Fibroblast of the aortic adventitia (primary cell): ENCODE measurements around the gene USP47. TPM values are rescaled to one million over a fixed set of nuclear protein-coding genes. Genes with fewer than 3 reads are reported as not detected.

Experiments
- DNase-seq: peaks from one replicate; pipeline ENCODE4 v3.0.0-alpha.2; 2010; ENCODE audit warnings: low read depth
- H3K4me3 ChIP-seq: 2 replicates; pipeline ENCODE4 v1.5.1; 2011; ENCODE audit warnings: low read depth, mild to moderate bottlenecking, control low read depth, low read length, moderate library complexity
- total RNA-seq: library from RNA; depleted of rRNA; stranded (reverse); fragments of >200 nt; gene quantifications from 2 replicates; pipeline ENCODE4 v1.2.3, GENCODE V29; 2012; ENCODE audit warnings: low replicate concordance
- TF ChIP-seq, protein P1 (sequence below): IDR thresholded peaks from 2 replicates; pipeline ENCODE4 v1.5.1; 2011; ENCODE audit warnings: mild to moderate bottlenecking, low read length, control low read depth, inconsistent platforms; ENCODE audit not compliant: insufficient read depth

Gene USP47
- total RNA-seq, 1 donor = 59.8 TPM

DNA sequence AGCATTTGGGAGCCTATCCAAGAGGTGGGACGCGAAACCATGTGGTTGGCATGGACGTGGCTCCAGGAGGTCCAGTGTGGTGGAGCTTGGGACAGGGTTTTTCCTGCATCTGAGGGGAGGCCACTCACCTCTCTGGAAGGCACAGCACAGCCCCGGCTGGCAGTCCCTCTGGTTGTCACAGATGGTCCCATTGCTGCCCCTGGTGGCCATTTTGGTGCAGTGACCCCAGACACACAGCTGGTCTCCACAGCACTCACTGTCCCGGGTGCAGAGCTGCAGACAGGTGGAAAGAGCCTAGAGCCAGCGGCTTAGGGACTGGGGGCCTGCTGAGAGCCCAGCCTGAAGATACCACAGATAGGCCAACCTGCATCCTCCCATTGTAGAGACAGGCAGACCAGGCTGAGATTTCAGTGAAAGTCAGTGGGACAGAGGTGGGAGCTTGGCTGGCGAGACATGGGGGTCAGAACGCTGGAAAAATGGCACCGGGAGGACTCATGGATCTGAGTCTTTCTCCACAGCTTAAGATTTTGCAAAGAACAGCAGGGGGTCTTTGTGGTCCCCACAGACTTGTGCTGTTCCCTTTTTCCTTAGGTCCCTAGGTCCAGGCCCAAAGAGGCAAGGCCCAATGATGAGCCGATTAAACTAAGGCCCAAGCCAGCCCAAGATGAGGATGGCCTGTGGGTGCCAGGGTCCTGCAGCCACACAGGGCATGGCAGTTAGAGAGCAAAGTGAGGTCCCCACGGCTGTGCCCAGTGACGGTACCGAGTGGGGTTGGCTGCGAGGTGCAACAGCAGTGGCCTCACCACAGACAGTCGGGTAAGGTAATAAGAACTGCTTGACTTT, 125.3 kb downstream of the USP47 start:
- no peak overlapping the region for H3K4me3 ChIP-seq
- DNase-seq = peak; percentile 30
- TF ChIP-seq, protein P1, sequence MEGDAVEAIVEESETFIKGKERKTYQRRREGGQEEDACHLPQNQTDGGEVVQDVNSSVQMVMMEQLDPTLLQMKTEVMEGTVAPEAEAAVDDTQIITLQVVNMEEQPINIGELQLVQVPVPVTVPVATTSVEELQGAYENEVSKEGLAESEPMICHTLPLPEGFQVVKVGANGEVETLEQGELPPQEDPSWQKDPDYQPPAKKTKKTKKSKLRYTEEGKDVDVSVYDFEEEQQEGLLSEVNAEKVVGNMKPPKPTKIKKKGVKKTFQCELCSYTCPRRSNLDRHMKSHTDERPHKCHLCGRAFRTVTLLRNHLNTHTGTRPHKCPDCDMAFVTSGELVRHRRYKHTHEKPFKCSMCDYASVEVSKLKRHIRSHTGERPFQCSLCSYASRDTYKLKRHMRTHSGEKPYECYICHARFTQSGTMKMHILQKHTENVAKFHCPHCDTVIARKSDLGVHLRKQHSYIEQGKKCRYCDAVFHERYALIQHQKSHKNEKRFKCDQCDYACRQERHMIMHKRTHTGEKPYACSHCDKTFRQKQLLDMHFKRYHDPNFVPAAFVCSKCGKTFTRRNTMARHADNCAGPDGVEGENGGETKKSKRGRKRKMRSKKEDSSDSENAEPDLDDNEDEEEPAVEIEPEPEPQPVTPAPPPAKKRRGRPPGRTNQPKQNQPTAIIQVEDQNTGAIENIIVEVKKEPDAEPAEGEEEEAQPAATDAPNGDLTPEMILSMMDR = peak; percentile 71

DNA sequence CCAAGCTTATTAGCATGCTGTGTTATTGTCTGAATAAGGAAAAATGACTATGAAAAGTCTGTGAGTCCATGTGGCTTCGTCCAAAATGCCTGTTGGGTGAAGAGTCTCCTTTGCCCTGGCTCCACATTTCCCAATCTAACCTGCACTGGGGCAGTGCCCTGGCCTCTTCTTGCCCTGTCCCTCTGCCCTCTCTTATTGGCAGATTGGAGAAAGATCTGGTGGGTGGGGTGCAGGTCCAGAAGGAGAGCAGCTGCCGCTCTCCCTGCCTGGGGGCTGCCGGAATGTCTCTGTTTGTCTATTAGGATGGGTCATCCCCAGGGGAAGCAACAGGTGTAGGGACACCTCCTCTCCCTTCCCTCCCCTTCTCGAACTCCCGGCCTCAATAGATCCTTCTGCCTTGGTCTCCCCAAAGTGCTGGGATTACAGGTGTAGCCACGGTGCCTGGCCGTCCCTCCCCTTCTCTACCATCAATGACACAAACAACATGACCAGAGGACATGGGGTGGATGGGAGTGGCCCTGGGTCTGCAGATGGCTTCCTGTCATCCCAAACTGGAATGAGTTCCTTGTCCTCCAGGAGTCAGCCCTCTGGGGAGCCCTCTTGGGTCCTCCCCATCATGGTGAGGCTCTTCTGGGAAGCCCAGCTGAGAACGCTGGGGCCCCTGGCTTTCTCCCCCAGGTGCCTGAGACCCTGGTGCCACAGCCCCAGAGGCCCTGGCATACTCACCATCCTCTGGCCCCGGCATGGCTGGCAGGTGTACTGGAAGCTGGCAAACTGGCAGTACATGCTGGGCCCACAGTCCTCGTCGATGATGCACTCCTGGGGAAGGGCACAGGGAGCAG, 126.1 kb downstream of the USP47 start:
- no peak for DNase-seq
- H3K4me3 ChIP-seq = no peak overlapping the region
- TF ChIP-seq, protein P1 = no peak

DNA sequence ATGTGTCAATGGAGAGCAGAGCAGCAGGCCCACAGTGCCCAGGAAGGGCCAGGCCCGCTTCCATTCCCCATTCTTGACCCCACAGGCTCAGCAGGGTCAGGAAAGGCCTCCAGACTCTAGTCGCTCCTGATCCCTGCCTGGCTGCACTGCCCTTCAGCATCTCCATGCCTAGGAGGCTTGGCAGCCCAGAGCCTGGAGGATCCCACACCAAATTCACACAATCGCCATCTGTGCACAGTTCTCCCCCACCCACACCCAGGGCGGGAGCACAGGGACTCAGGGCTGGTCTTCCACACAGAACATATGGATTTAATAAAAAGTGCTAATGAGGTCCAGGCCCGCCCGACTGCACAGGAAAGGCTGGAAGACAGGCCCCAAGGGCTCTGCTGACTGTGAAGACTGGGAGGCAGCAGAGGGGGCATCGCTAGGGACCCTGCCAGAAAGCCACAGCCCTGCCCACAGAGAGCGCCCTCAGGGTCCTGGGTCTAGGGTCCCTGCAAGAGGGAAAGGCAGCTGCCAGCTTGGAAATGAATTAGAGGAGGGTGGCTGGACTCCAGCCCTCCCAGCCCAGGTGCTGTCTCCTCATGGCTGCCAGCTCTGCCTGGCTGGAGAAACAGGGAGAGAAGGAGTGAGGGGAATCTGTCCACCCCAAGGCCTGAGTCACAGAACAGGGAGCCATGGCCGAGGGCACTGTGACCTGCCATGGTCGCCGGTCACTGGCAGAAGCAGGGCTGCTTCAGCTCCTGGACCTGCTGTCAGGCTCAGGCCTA, 126.9 kb downstream of the USP47 start:
- TF ChIP-seq, protein P1 = no peak
- no peak overlapping the region for H3K4me3 ChIP-seq
- peak; percentile 81 for DNase-seq

DNA sequence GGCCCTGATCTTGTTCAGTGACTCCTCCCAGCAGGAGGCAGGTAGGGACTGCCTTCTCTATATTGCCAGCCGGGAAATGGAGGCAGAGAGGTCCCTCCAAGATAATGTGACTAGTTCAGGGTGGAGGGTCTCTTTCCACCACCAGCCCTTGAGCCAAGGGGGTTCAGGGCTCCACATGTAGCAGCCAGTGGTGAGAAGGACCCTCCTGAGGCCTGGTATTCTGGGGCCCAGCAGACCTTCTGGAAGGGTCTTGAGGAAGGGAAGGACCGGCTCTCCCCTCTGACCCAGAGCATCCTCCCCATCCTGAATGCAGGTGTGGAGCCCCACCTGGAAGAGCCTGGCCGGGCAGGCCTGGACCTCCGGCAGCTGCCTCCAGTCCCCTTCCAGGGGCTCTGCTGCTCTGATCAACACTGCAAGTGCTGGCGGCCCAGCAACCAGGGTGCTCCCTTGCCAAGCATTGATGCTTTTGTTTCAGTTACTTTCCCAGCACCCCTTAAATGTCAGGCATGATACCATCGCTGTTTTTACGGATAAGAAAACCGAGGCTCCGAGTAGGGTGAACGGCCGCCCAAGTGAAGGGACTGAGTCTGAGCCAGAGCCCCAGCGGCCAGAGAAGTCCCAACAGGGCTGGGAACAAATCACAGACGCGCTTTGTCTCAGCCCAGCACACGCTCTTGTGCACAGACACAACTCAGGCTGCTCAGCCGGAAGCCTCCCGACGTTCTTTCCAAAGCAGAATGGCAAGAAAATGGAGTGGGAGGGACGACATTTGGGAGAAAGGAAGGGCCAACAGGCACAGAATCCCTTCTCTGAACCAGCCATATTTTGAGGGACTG, 127.8 kb downstream of the USP47 start:
- DNase-seq = no peak
- TF ChIP-seq, protein P1 = no peak
- H3K4me3 ChIP-seq = no peak overlapping the region

DNA sequence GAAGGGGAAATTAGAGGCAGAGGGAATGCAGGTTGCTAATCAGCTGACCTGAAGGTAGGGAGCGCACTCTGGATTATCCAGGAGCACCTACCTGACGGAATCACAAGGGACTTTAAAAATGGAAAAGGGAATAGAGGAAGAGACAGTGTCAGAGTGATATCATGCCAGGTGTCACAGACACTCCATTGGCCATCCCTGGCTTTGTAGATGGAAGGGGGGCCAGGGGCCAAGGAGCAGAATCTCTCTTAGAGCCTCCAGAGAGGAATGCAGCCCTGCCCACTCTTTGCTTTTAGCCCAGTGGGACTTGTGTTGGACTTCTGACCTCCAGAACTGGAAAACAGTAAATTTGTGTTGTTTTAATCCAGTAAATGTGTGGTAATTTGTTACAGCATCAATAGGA, 128.8 kb downstream of the USP47 start:
- DNase-seq = no peak
- no peak overlapping the region for H3K4me3 ChIP-seq
- TF ChIP-seq, protein P1 = no peak
